ENCODE results near the gene ARHGAP15.

Gene ARHGAP15

DNA sequence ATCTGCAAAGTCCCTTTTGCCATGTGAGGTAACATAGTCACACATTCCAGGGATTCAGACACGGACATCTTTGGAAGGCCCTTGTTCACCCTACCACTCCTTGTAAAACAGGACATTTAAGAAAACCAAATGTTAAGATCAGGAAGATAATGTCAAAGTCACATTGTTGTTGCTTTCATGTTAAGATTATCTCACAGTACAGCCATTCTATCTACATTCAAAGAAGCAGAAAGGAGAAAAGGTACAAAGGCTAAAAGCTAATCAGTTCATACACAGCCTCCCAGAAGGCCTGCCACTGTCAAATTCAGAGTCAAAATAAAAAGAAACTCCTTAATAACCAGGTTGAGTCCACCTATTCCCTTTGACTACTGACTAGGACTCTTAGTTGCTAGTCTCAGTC, 573.7 kb downstream of the ARHGAP15 start:
- no peak for DNase-seq

- no peak for DNase-seq
Measured at GRCh38 chr2:143704451-143705106, 575.4 kb downstream of the ARHGAP15 start.

GRCh38 chr2:143705108-143705707, 576.0 kb downstream of the ARHGAP15 start:
- no peak for DNase-seq

DNA sequence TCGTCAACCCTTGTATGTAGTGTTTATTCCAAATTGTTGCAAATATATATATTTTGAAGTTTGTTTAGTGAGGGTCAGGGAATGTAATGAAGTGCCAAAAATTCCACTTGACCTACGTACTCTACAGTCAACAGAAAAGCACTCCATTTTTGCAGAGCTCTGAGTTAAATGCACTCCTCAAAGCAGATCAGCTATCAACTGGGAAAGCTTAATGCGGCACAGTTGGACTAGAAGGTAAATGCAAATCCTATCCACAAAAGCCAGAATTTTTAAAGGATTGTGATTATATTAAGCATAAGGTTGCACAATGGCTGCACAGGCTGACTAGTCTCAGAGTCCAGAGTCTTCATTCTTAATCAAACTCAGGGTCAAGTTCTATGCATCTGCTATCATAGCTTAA, 577.1 kb downstream of the ARHGAP15 start:
- no peak for DNase-seq

GRCh38 chr2:143708682-143709081, 579.5 kb downstream of the ARHGAP15 start:
- DNase-seq: no peak

- no peak for DNase-seq
Measured at GRCh38 chr2:143710196-143710595, 581.0 kb downstream of the ARHGAP15 start.

DNA sequence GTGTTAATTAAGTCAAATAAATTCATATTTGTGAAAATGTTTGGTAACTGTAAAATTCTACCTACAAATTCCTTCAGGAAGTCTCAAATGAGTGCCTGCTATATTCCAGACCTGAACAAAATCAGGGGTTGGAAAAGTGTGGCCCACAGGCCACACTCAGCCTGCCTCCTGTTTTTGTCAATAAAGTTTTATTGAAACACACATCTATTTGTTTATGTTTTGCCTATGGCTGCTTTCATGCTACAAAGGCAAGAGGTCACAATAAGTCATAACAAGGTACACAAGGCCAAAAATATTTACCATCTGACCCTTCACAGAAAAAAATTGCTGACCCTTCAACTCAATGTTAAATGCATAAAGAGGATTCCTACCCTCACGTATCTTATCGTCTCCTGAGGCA, 581.7 kb downstream of the ARHGAP15 start:
- no peak for DNase-seq

- no peak for DNase-seq
Measured at GRCh38 chr2:143716522-143716921, 587.3 kb downstream of the ARHGAP15 start.

GRCh38 chr2:143717053-143717452, 587.8 kb downstream of the ARHGAP15 start:
- DNase-seq: no peak

DNA sequence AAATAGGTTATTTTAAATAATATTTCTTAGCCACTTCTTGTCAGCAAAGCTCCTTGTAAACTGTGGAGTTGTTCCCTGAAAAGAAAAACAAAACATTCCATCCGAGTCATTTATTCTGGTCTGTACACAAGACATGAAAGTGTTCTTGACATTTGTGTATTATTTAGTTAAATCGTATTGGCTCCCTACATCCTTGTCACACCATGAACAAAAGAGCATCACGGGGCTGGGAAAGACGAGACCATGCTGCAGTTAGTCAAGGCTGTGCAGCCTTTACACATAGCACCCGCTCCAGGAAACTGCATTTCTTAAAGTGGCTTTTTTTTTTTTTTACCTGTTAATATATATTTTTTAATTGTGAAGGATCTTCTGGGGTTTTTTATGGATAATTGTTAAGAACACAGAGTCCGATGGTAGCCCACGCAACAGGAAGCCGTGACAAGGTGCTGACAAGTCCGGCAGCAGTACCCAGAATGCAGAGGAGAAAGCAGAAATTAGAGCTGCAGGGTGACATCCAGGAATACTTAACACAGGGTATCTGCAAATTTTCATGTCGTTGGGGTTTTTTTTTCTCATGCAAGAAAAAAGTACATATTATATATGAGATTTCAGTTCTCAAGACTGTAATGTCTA, 588.4 kb downstream of the ARHGAP15 start:
- DNase-seq: no peak

DNA sequence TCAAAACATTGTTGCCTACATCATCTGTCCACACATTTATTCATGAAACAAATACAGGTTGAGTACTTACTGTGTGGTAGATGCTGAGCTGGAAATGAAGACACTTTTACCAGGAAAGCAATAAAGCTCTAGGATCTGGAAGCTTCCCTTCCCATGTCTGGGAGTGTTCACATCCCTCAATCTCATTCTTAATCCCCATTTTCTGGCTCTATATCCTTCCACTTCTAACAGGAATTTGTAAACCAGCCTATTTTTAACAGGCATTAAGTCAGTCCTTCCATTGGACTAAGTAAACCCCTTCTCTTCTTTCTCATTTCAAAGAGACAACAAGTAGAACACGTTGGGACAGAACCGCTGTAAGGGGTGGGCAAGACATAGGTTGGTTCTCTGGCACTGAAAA, 589.5 kb downstream of the ARHGAP15 start:
- no peak for DNase-seq

DNA sequence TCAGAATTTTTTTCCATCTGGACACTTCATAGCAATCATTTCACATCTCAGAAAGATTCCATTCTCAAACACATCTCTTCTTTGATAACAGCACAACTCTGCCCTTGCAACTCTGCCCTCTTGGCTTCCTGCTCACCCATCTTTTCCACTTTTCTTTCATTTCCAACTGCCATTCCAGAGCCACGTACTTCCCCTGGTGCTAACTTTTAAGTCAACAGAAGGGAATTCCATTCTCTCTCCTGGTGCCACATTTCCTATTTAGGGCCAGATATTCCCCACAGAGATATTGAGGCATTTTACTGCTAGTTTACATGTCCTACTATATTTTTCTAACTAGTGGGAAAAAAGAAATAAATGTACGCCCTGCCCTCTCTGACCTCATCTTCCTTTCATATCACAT, 590.2 kb downstream of the ARHGAP15 start:
- DNase-seq: no peak

DNA sequence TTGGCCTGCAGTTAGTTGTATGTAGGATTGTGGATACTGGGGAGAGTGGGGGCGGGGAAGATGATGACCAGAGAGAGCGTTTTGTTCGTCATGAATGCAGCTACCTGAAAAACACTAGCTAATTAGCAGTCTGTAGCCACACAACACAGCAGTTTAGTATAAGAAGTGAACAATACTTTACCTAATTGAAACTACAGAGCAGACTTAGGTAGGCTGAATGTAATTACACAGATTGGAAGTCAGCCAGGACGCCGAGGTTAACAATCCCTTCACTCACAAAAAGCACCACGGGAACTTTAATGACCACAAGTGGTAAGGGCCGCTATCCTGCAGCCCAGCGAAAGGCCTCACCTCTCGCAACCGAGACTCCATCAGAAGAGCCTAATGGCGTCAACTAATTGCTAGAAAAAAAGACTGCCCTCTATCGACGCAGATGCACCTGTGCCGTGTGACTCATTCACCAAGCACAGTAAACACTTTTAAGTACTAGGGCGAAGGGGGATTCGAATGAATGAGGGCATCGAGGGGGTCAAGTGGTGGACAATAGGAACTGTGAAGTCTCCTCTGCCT, 591.0 kb downstream of the ARHGAP15 start:
- DNase-seq: peak; percentile 26

DNA sequence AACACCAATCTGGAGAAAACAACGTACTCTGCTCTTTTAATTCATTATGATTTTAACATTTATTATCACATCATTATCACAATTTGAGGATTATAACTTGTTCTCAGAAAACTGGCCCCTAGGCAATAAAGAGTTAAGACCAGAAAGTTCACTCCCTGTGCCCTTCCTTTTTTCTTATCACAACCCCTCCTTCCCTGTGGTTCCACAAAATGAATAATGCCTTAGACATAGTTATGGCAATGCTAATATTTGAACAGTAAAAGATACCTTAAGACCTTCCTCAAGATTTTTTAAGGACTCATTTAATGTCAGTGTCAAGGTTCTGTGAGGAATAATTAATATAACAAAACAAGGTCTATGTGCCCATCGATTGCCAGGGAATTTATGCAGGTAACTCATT, 596.2 kb downstream of the ARHGAP15 start:
- no peak for DNase-seq

DNA sequence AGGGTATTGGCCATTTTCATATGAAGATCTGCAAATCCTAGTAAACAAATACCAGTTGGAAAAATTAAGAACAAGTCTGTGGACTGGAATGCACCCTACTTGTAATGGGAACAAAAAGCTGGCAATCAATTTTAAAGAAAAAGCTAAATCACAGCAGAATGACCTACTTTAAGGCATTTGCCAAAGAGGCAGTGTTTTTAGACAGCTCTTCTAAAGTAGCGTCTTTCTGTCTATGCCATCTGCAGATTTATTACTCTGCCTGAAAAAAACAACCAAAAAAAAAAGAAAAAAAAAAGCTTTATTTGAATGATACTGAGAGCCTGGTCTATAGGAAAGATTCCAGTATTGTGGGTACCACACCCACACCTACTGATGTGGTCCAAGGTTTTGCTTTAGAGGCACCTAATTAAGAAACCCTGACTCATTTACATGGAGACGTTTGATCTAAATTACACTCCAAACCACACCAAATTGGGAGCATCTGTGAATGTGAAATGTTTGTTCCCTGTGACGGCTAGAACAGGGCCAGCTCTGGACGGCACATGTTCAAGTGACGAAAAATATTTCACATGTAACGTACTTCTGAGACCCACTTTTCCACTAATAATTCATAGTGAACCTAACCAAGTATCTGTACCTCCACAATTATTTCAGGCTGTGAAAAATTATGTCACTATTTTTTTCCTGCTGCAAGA, 597.1 kb downstream of the ARHGAP15 start:
- DNase-seq: no peak

DNA sequence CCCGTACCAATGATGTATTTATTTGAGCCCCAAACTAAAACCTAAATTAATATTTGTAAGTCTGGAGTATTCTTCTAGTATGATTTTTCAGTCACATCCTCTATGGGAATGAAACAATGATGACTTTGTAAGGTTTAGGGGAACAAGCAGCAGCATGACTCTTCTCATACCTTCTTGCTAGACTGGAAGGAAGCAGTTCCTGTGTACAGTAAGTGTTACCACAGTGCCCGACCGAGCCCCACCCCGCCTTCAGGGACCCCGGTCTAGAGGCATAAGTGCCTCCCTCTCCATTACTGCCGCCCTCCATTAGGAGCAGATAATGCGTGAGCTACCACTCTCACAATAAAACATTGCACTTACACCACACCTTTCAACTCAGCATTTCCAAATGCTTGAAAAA, 599.3 kb downstream of the ARHGAP15 start:
- no peak for DNase-seq

DNA sequence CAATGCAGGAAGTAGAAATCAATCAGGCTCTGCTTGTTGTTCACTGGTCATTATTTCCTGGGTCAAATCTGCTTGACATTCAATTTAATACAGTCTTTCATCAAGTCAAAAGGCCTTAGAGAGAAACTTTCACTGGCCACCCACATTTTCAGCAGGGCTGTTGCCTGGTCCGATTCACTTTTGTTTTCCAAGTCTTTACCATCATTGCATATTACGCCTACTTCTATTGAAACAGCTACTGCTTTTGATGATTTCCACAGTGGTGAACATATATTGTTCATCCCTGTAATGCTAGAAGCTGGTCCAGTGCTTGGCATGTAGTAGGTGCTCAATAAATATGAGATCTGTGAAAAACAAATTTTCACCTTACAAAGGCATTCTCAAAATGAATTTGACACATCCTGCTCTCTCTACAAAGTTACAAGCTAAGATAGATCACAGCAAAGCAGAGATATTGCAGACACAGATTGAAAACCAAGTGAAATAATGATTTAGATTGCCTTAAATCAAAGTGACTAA, 600.1 kb downstream of the ARHGAP15 start:
- no peak for DNase-seq

DNA sequence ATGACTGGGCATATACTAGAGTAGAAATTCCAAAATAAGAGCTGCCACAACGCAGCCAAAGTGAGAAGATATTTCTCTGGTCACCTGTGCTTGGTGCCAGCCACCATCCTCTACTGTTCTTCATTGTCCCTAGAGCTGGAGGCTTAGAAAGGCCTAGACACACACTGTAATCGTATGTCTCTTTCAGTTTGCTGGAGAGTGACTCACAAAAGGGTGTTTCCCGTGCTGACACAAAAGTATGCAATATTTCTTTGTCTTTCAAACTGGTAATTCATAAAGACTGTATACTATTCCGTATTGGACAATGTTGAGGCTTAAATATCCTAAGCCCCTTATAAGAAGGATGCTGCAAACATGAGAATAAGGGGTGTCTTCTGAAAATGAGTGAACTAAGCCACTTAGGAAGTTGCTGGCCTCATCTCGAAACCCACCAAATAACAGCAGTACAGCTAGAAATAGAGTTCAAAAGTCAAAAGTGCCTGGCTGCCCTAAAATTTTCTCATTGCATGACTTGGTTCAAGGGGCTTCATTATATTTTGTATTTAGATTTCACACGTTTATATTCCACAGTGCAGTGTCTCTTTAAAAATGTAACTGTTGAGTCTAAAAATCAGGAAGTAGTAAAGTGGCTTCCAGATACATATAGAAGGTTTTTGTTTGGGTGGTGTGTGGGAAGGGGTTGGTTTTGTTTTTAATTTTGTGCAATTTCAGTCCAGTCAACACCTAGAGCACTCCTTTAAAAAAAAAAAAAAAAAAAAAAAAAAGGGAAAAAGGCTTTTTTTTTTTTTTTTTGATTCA, 601.1 kb downstream of the ARHGAP15 start:
- no peak for DNase-seq

- no peak for DNase-seq
Measured at GRCh38 chr2:143730953-143731260, 601.7 kb downstream of the ARHGAP15 start.

- DNase-seq: no peak
Measured at GRCh38 chr2:143732076-143732475, 602.9 kb downstream of the ARHGAP15 start.

DNA sequence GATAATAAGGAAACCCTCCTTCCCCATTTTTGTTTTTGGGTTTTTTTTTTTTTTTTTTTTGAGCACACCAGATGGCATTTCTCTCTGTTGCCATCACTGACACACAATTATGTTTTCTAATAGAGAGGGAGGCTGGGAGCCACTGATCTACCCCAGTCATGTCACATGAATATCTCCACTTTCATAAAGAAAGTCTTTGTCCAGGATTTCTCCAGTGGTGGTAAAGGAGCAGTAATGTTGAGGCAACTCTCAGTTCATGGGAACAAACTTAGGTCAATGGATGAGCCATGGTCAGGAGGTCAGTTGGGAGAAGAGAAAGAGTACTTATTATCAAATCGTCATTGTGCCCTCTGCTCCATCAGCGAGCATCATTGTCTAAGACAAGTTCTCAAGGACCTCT, 603.7 kb downstream of the ARHGAP15 start:
- no peak for DNase-seq

DNA sequence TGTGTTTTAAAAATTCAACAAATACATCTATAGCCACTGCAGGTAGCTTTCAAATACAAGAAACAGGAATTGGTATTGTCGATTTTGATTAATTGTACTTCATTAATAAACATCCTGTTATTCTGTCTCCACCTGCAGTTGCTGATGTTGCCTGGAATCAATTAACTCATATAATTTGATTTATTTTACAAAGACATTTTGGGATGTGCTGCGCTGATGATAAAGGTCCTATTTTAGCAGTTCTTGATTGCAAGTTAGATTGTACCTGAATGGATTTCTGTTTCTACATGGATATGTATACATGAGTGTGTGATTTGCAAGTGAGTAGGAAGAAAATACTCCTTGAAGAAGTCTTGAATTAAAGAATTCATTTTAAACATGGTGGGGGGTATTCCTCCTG, 605.3 kb downstream of the ARHGAP15 start:
- no peak for DNase-seq

- no peak for DNase-seq
Measured at GRCh38 chr2:143736904-143737303, 607.7 kb downstream of the ARHGAP15 start.

All from DMS153 (cell line).